C4-2B (cell line): ENCODE measurements around the gene IGLL1.
A peak's percentile ranks its signal among the peaks of the same experiment; 100 is the strongest.
"Not testable (repeated sequence)": the region's sequence is repeated elsewhere in the genome, so short reads cannot be mapped to it uniquely, and the experiment has no call there.

Experiments
- H3K27ac ChIP-seq: fragments of 450-650 bp; 2 replicates; pipeline ENCODE4 v1.5.1; 2017
- ZFX ChIP-seq: fragments of 450-650 bp; IDR thresholded peaks from 2 replicates; pipeline ENCODE4 v1.6.1; 2017
- TF ChIP-seq, protein P1 (sequence below): fragments of 450-650 bp; conservative IDR thresholded peaks from 2 replicates; pipeline ENCODE4 v1.5.1; 2017; ENCODE audit warnings: mild to moderate bottlenecking

IGLL1 gene

DNA sequence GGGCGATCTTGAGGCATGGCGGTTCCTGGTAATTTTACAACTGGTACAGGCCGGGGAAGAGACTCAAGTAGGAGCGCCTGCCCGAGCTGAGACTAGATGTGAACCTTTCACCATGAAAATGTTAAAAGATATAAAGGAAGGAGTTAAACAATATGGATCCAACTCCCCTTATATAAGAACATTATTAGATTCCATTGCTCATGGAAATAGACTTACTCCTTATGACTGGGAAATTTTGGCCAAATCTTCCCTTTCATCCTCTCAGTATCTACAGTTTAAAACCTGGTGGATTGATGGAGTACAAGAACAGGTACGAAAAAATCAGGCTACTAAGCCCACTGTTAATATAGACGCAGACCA, 40.3 kb downstream of the IGLL1 start:
- TF ChIP-seq, protein P1, sequence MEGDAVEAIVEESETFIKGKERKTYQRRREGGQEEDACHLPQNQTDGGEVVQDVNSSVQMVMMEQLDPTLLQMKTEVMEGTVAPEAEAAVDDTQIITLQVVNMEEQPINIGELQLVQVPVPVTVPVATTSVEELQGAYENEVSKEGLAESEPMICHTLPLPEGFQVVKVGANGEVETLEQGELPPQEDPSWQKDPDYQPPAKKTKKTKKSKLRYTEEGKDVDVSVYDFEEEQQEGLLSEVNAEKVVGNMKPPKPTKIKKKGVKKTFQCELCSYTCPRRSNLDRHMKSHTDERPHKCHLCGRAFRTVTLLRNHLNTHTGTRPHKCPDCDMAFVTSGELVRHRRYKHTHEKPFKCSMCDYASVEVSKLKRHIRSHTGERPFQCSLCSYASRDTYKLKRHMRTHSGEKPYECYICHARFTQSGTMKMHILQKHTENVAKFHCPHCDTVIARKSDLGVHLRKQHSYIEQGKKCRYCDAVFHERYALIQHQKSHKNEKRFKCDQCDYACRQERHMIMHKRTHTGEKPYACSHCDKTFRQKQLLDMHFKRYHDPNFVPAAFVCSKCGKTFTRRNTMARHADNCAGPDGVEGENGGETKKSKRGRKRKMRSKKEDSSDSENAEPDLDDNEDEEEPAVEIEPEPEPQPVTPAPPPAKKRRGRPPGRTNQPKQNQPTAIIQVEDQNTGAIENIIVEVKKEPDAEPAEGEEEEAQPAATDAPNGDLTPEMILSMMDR, result peak; percentile 70
- not testable (repeated sequence) for H3K27ac ChIP-seq

DNA sequence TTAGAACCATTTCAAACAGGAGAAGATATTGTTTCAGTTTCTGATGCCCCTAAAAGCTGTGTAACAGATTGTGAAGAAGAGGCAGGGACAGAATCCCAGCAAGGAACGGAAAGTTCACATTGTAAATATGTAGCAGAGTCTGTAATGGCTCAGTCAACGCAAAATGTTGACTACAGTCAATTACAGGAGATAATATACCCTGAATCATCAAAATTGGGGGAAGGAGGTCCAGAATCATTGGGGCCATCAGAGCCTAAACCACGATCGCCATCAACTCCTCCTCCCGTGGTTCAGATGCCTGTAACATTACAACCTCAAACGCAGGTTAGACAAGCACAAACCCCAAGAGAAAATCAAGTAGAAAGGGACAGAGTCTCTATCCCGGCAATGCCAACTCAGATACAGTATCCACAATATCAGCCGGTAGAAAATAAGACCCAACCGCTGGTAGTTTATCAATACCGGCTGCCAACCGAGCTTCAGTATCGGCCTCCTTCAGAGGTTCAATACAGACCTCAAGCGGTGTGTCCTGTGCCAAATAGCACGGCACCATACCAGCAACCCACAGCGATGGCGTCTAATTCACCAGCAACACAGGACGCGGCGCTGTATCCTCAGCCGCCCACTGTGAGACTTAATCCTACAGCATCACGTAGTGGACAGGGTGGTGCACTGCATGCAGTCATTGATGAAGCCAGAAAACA, 40.8 kb downstream of the IGLL1 start:
- no peak overlapping the region for H3K27ac ChIP-seq
- TF ChIP-seq, protein P1, result peak; percentile 99
- TF ChIP-seq ZFX, result no peak

DNA sequence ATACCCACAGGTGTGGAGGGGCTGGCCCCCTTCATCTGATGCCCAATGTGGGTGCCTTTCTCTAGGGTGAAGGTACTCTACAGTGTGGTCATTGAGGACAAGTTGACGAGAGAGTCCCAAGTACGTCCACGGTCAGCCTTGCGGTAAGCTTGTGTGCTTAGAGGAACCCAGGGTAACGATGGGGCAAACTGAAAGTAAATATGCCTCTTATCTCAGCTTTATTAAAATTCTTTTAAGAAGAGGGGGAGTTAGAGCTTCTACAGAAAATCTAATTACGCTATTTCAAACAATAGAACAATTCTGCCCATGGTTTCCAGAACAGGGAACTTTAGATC, 41.4 kb downstream of the IGLL1 start:
- H3K27ac ChIP-seq, result not testable (repeated sequence)

DNA sequence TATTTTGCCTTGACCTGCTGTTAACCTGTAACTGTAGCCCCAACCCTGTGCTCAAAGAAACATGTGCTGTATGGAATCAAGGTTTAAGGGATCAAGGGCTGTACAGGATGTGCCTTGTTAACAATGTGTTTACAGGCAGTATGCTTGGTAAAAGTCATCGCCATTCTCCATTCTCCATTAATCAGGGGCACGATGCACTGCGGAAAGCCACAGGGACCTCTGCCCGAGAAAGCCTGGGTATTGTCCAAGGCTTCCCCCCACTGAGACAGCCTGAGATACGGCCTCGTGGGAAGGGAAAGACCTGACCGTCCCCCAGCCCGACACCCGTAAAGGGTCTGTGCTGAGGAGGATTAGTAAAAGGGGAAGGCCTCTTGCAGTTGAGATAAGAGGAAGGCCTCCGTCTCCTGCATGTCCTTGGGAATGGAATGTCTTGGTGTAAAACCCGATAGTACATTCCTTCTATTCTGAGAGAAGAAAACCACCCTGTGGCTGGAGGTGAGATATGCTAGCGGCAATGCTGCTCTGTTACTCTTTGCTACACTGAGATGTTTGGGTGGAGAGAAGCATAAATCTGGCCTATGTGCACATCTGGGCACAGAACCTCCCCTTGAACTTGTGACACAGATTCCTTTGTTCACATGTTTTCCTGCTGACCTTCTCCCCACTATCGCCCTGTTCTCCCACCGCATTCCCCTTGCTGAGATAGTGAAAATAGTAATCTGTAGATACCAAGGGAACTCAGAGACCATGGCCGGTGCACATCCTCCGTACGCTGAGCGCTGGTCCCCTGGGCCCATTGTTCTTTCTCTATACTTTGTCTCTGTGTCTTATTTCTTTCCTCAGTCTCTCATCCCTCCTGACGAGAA, 42.0 kb downstream of the IGLL1 start:
- not testable (repeated sequence) for H3K27ac ChIP-seq

DNA sequence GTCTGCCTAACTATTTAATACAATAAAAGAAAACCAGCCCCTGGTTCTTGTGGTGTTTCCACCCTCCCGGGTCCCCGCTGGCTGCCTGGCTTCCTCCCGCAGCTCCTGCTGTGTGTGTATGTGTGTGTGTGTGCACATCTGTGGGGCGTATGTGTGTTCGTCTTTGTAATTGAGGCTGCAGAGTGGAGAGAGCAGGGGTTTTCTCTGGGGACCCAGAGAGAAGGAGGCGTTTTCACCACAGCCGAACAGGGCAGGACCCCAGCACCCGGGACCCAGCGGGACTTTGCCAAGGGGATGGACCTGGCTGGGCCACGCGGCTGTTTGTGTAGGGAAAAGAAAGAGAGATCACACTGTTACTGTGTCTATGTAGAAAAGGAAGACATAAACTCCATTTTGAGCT, 42.7 kb downstream of the IGLL1 start:
- H3K27ac ChIP-seq, result peak overlapping the region; percentile 66; the same call in 1 of the 2 replicates
- TF ChIP-seq, protein P1, result no peak
- no peak for TF ChIP-seq ZFX

DNA sequence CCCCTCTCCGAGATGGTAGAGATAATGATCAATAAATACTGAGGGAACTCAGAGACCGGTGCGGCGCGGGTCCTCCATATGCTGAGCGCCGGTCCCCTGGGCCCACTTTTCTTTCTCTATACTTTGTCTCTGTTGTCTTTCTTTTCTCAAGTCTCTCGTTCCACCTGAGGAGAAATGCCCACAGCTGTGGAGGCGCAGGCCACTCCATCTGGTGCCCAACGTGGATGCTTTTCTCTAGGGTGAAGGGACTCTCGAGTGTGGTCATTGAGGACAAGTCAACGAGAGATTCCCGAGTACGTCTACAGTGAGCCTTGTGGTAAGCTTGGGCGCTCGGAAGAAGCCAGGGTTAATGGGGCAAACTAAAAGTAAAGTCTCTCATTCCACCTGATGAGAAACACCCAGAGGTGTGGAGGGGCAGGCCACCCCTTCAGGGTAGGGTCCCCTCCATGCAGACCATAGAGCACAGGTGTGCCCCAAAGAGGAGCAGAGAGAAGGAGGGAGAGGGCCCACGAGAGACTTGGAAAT, 43.2 kb downstream of the IGLL1 start:
- H3K27ac ChIP-seq, result peak overlapping the region; percentile 66
- TF ChIP-seq ZFX, result no peak
- TF ChIP-seq, protein P1, result no peak

DNA sequence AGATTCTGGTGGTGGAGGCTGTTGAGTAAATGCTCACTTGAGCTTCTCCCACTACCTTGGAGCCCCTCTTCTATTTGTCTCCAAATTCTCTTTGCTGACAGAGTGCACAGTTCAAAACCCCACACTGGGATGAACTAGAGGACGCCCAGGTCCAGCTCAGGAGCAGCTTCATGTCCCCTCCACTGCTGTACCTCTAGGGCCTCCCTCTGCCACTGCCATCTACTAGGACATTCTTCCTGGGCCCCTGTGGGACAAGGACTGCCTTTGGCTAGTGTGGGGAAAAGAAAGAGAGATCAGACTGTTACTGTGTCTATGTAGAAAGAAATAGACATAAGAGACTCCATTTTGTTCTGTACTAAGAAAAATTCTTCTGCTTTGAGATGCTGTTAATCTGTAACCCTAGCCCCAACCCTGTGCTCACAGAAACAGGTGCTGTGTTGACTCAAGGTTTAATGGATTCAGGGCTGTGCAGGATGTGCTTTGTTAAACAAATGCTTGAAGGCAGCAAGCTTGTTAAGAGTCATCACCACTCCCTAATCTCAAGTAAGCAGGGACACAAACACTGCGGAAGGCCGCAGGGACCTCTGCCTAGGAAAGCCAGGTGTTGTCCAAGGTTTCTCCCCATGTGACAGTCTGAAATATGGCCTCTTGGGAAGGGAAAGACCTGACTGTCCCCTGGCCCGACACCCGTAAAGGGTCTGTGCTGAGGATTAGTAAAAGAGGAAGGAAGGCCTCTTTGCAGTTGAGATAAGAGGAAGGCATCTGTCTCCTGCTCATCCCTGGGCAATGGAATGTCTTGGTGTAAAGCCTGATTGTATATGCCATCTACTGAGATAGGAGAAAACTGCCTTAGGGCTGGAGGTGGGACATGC, 44.1 kb downstream of the IGLL1 start:
- peak overlapping the region; percentile 66 for H3K27ac ChIP-seq

DNA sequence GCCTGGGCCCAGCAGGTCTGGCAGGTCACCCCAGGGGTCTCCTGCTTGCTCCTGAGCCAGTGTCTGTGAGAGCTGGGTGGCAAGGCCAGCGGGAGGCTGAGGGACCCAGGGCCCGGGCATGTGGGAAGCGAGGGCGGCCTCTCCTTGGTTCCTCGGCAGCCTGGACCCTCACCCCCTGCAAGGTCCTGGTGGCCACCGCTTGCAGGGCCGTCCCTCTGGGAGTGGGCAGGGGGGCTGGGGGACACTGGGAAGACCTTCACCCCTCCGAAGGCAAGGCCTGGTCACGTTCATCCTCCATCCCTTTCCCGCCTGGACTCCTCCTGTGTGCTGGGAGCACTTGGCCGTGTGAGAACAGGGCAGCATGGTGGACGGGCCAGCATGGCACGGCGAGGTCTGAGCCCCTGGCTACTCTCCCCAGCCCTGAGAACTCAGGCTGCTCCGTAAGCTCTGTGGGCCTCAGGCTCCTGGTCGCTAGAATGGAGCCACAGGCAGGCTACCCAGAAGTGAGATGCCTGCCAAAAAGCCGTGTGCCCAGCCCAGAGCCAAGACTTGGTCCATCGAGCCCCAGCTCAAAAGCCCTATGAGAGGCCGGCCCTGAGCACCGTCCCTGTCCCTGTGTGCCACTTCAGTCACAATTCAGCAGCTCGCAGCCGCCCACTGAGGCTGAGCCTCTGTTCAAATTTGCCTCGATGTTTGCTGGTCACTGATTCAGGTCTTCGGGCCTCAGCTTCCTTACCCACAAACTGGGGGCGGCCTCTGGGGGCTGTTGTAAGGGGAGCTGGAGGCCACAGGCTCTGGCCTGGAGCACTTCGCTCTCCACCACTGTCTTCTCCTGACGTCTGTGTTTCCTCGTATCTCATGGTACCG, 45.0 kb downstream of the IGLL1 start:
- TF ChIP-seq, protein P1, result no peak
- TF ChIP-seq ZFX, result no peak
- peak overlapping the region; percentile 66 for H3K27ac ChIP-seq
